Stimulated activated CD4-positive, alpha-beta T cell treated with anti-CD3 and anti-CD28 coated beads, TNF-alpha, amount 100 ng/mL, for 4 hours (primary cell): ENCODE results near the gene PTGR3.

Experiments
- DNase-seq, 3 experiments: peaks; one replicate each; pipeline ENCODE4 v3.0.0-alpha.2; 2020; ENCODE audit warnings: low read depth in 3 of 3

The PTGR3 gene

GRCh38 chr18:75169411-75169810 lies 39.5 kb downstream of the PTGR3 start:
- no peak for DNase-seq

- no peak for DNase-seq
Observed at GRCh38 chr18:75168619-75169018, 40.3 kb downstream of the PTGR3 start.

GRCh38 chr18:75167759-75168618 lies 41.0 kb downstream of the PTGR3 start:
- DNase-seq, result no peak

GRCh38 chr18:75167137-75167536 lies 41.8 kb downstream of the PTGR3 start:
- no peak for DNase-seq

GRCh38 chr18:75165926-75166325 lies 43.0 kb downstream of the PTGR3 start:
- DNase-seq, result no peak

- DNase-seq, result no peak
Observed at GRCh38 chr18:75164479-75164878, 44.5 kb downstream of the PTGR3 start.

- DNase-seq, result no peak
Observed at GRCh38 chr18:75163736-75164135, 45.2 kb downstream of the PTGR3 start.

- DNase-seq, result no peak
Observed at GRCh38 chr18:75162978-75163377, 46.0 kb downstream of the PTGR3 start.

GRCh38 chr18:75162467-75162866 lies 46.5 kb downstream of the PTGR3 start:
- DNase-seq, result no peak

- DNase-seq, result no peak
Observed at GRCh38 chr18:75161256-75162028, 47.5 kb downstream of the PTGR3 start.

- DNase-seq, result no peak
Observed at GRCh38 chr18:75160364-75160763, 48.6 kb downstream of the PTGR3 start.

- no peak for DNase-seq
Observed at GRCh38 chr18:75159646-75160356, 49.1 kb downstream of the PTGR3 start.

- DNase-seq, result no peak
Observed at GRCh38 chr18:75159238-75159518, 49.8 kb downstream of the PTGR3 start.
